H9 (cell line): ENCODE results near the gene RXYLT1. TPM values are rescaled to one million over a fixed set of nuclear protein-coding genes. Genes with fewer than 3 reads are reported as not detected.

Source experiments
- DNase-seq: peaks from one replicate; pipeline ENCODE4 v3.0.0-alpha.2; 2017
- H2AFZ ChIP-seq: one replicate; pipeline ENCODE4 v1.6.1; 2013; ENCODE audit warnings: mild to moderate bottlenecking, low read length, control low read depth, moderate library complexity
- H2AK5ac ChIP-seq: 2 replicates; pipeline ENCODE4 v1.6.1; 2013; ENCODE audit warnings: low read length, control low read depth, mixed read lengths; ENCODE audit not compliant: insufficient read length
- H2BK120ac ChIP-seq: one replicate; pipeline ENCODE4 v1.6.1; 2013; ENCODE audit warnings: low read depth, mild to moderate bottlenecking, low read length, control low read depth, inconsistent platforms; ENCODE audit not compliant: poor library complexity, severe bottlenecking
- H2BK12ac ChIP-seq: 2 replicates; pipeline ENCODE4 v1.6.1; 2013; ENCODE audit warnings: low read length, control low read depth, mixed read lengths, low read depth; ENCODE audit not compliant: insufficient read length
- H2BK15ac ChIP-seq: 2 replicates; pipeline ENCODE4 v1.6.1; 2013; ENCODE audit warnings: low read depth, low read length, control low read depth
- H2BK20ac ChIP-seq: one replicate; pipeline ENCODE4 v1.6.1; 2013; ENCODE audit warnings: low read depth, mild to moderate bottlenecking, low read length, control low read depth, inconsistent platforms; ENCODE audit not compliant: poor library complexity, severe bottlenecking
- H2BK5ac ChIP-seq: 2 replicates; pipeline ENCODE4 v1.6.1; 2013; ENCODE audit warnings: low read length, control low read depth, mixed read lengths; ENCODE audit not compliant: insufficient read length
- H3K14ac ChIP-seq: 2 replicates; pipeline ENCODE4 v1.6.1; 2013; ENCODE audit warnings: low read length, control low read depth; ENCODE audit not compliant: insufficient read depth
- H3K18ac ChIP-seq: 2 replicates; pipeline ENCODE4 v1.6.1; 2013; ENCODE audit warnings: low read depth, mild to moderate bottlenecking, mixed read lengths, low read length, control low read depth; ENCODE audit not compliant: insufficient read length
- H3K23ac ChIP-seq: 2 replicates; pipeline ENCODE4 v1.6.1; 2013; ENCODE audit warnings: low read length, control low read depth, mixed read lengths, low read depth; ENCODE audit not compliant: insufficient read length
- H3K23me2 ChIP-seq: 2 replicates; pipeline ENCODE4 v1.6.1; 2013; ENCODE audit warnings: low read depth, mild to moderate bottlenecking, mixed read lengths, low read length, control low read depth; ENCODE audit not compliant: insufficient read length, poor library complexity, severe bottlenecking
- H3K27ac ChIP-seq: 2 replicates; pipeline ENCODE4 v1.5.1; 2013; ENCODE audit warnings: low read length, control low read depth, mixed read lengths, low read depth; ENCODE audit not compliant: insufficient read length
- H3K27me3 ChIP-seq: 2 replicates; pipeline ENCODE4 v1.6.1; 2013; ENCODE audit warnings: low read length, control low read depth, inconsistent platforms; ENCODE audit not compliant: insufficient read depth
- H3K4ac ChIP-seq: 2 replicates; pipeline ENCODE4 v1.6.1; 2013; ENCODE audit warnings: low read depth, mild to moderate bottlenecking, control low read depth, inconsistent platforms, low read length, moderate library complexity
- H3K4me1 ChIP-seq: 2 replicates; pipeline ENCODE4 v1.6.1; 2013; ENCODE audit warnings: low read length, control low read depth, inconsistent platforms; ENCODE audit not compliant: insufficient read depth
- H3K4me2 ChIP-seq: 2 replicates; pipeline ENCODE4 v1.6.1; 2013; ENCODE audit warnings: low read length, control low read depth, mixed read lengths; ENCODE audit not compliant: insufficient read length, insufficient read depth
- H3K56ac ChIP-seq: 2 replicates; pipeline ENCODE4 v1.6.1; 2013; ENCODE audit warnings: low read depth, mild to moderate bottlenecking, mixed read lengths, low read length, control low read depth; ENCODE audit not compliant: insufficient read length
- H3K79me1 ChIP-seq: 2 replicates; pipeline ENCODE4 v1.6.1; 2013; ENCODE audit warnings: low read depth, mild to moderate bottlenecking, moderate library complexity, low read length, control low read depth, inconsistent platforms; ENCODE audit not compliant: insufficient read depth, poor library complexity, severe bottlenecking
- H3K79me2 ChIP-seq: 2 replicates; pipeline ENCODE4 v1.6.1; 2013; ENCODE audit warnings: low read length, control low read depth, inconsistent platforms; ENCODE audit not compliant: insufficient read depth
- H3K9ac ChIP-seq: 2 replicates; pipeline ENCODE4 v1.6.1; 2013; ENCODE audit warnings: low read length, control low read depth, mixed read lengths; ENCODE audit not compliant: insufficient read length; ENCODE audit errors: extremely low read depth
- H3K9me3 ChIP-seq: one replicate; pipeline ENCODE4 v1.6.1; 2013; ENCODE audit warnings: low read depth, low read length, inconsistent platforms; ENCODE audit not compliant: control insufficient read depth
- H3T11ph ChIP-seq: one replicate; pipeline ENCODE4 v1.6.1; 2013; ENCODE audit warnings: mild to moderate bottlenecking, low read length, control low read depth, inconsistent platforms
- H4K20me1 ChIP-seq: one replicate; pipeline ENCODE4 v1.6.1; 2013; ENCODE audit not compliant: control insufficient read depth, insufficient read length, insufficient read depth
- H4K5ac ChIP-seq: 2 replicates; pipeline ENCODE4 v1.6.1; 2013; ENCODE audit warnings: low read depth, mild to moderate bottlenecking, mixed read lengths, low read length, control low read depth; ENCODE audit not compliant: insufficient read length
- H4K8ac ChIP-seq: replicated peaks from 2 replicates; pipeline ENCODE4 v1.6.1; 2013; ENCODE audit warnings: low read length, control low read depth, mixed read lengths, low read depth; ENCODE audit not compliant: insufficient read length
- H4K91ac ChIP-seq: 2 replicates; pipeline ENCODE4 v1.6.1; 2013; ENCODE audit warnings: low read depth, mild to moderate bottlenecking, moderate library complexity, mixed read lengths, low read length, control low read depth; ENCODE audit not compliant: insufficient read length
- H3K27ac Mint-ChIP-seq, 3 experiments: 2 replicates in 2 of 3; 3 replicates in 1 of 3; pipeline ENCODE4 v1.8.0; 2020 to 2021; ENCODE audit warnings: mixed read lengths in 3 of 3, mild to moderate bottlenecking in 1 of 3, moderate library complexity in 1 of 3
- H3K27me3 Mint-ChIP-seq: 2 replicates; pipeline ENCODE4 v1.8.0; 2021; ENCODE audit warnings: low read depth, mild to moderate bottlenecking, moderate library complexity, mixed read lengths
- H3K36me3 Mint-ChIP-seq, 3 experiments: 2 replicates in 2 of 3; 3 replicates in 1 of 3; pipeline ENCODE4 v1.8.0; 2020 to 2021; ENCODE audit warnings: low read depth in 3 of 3, mixed read lengths in 3 of 3; ENCODE audit not compliant: insufficient read depth in 1 of 3
- H3K4me1 Mint-ChIP-seq, 2 experiments: 2 replicates each; pipeline ENCODE4 v1.8.0; 2020; ENCODE audit warnings: mixed read lengths in 2 of 2
- H3K4me3 Mint-ChIP-seq, 2 experiments: 2 replicates in 1 of 2; 3 replicates in 1 of 2; pipeline ENCODE4 v1.8.0; 2020 to 2021; ENCODE audit warnings: mild to moderate bottlenecking in 2 of 2, mixed read lengths in 2 of 2, moderate library complexity in 1 of 2
- H3K9me3 Mint-ChIP-seq, 2 experiments: 2 replicates in 1 of 2; 3 replicates in 1 of 2; pipeline ENCODE4 v1.8.0; 2020; ENCODE audit warnings: mild to moderate bottlenecking in 2 of 2, mixed read lengths in 2 of 2, moderate library complexity in 1 of 2
- WGBS: extraction: QIAGEN DNeasy Blood & Tissue Kit; methylation state at CpG from one replicate; pipeline ENCODE4 v1.1.7; 2013; ENCODE audit warnings: missing lambda C conversion rate, low lambda C conversion rate, mixed read lengths; ENCODE audit not compliant: insufficient read length; ENCODE audit errors: extremely low coverage; 5-methylcytosine and 5-hydroxymethylcytosine counted together
- total RNA-seq: library from RNA; stranded (reverse); gene quantifications from 2 replicates; pipeline ENCODE4 v1.2.1, GENCODE V29; 2021
- TF ChIP-seq, protein P1 (sequence below): fragments of 200-600 bp; sonication (generic); conservative IDR thresholded peaks from 3 replicates; pipeline ENCODE4 v1.8.0; 2021; ENCODE audit warnings: antibody characterized with exemption, mild to moderate bottlenecking

RXYLT1 gene
- total RNA-seq, 1 experiment from 2014 or later: 10.1 TPM

DNA sequence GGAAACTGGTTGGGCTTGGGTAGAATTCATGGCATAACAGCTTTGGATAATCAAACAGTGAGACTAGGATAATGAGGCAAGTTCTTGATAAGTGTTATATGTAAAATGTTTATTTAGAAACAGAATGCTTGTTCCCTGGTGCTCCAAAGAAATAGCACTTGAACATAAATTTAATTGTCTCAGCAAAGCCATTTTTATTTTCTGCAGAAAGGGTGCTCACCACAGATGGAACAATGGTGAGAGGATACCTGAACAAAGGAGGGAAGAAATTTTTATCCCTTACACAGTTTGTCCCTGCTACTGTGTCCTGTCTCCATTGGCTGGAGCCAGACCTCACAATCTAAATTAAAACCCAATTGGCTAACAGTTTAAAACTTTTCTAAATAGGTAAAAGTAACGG lies 9.3 kb upstream of the RXYLT1 start:
- H4K5ac ChIP-seq: no peak overlapping the region
- no peak overlapping the region for H3T11ph ChIP-seq
- H3K27me3 ChIP-seq: no peaks in the 10 kb centered on the region
- no peak overlapping the region for H2AK5ac ChIP-seq
- no peak overlapping the region for H4K91ac ChIP-seq
- WGBS: no CpG with 5 or more reads among the region's 1 CpG
- no peak overlapping the region for H2BK15ac ChIP-seq
- no peaks in the 10 kb centered on the region for H3K23me2 ChIP-seq
- H3K23ac ChIP-seq: no peak overlapping the region
- Mint-ChIP-seq H3K9me3 (peaks cover 8 to 13% of the 10 kb centered on the region in 2 experiments; a peak in 4 of 5 replicates), H3K27ac (no peak overlapping the region), H3K27me3 (no peaks in the 10 kb centered on the region), H3K4me1 (peaks cover 3 to 5% of the 10 kb centered on the region in 2 experiments; a peak in 3 of 4 replicates), H3K36me3 (peaks cover 0 to 4% (median 0%) of the 10 kb centered on the region in 3 experiments; a peak in 1 of 7 replicates), H3K4me3 (no peak overlapping the region)
- no peak overlapping the region for H3K18ac ChIP-seq
- no peak overlapping the region for H2BK5ac ChIP-seq
- no peak overlapping the region for H2BK20ac ChIP-seq
- DNase-seq: no peak
- no peak overlapping the region for H2BK120ac ChIP-seq
- H4K8ac ChIP-seq: no peak overlapping the region
- H4K20me1 ChIP-seq: no peaks in the 10 kb centered on the region
- no peak overlapping the region for H2BK12ac ChIP-seq
- no peaks in the 10 kb centered on the region for H3K79me1 ChIP-seq
- no peaks in the 10 kb centered on the region for H3K4me1 ChIP-seq
- no peak overlapping the region for H3K4me2 ChIP-seq
- no peak overlapping the region for H3K9ac ChIP-seq
- H3K14ac ChIP-seq: no peak overlapping the region
- H2AFZ ChIP-seq: no peak overlapping the region
- H3K4ac ChIP-seq: no peak overlapping the region
- no peaks in the 10 kb centered on the region for H3K79me2 ChIP-seq
- TF ChIP-seq, protein P1, sequence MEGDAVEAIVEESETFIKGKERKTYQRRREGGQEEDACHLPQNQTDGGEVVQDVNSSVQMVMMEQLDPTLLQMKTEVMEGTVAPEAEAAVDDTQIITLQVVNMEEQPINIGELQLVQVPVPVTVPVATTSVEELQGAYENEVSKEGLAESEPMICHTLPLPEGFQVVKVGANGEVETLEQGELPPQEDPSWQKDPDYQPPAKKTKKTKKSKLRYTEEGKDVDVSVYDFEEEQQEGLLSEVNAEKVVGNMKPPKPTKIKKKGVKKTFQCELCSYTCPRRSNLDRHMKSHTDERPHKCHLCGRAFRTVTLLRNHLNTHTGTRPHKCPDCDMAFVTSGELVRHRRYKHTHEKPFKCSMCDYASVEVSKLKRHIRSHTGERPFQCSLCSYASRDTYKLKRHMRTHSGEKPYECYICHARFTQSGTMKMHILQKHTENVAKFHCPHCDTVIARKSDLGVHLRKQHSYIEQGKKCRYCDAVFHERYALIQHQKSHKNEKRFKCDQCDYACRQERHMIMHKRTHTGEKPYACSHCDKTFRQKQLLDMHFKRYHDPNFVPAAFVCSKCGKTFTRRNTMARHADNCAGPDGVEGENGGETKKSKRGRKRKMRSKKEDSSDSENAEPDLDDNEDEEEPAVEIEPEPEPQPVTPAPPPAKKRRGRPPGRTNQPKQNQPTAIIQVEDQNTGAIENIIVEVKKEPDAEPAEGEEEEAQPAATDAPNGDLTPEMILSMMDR: no peak
- no peak overlapping the region for H3K27ac ChIP-seq
- H3K9me3 ChIP-seq: no peaks in the 10 kb centered on the region
- H3K56ac ChIP-seq: no peak overlapping the region
